ENCODE measurements around the gene ZFAND2A.

The ZFAND2A gene

DNA sequence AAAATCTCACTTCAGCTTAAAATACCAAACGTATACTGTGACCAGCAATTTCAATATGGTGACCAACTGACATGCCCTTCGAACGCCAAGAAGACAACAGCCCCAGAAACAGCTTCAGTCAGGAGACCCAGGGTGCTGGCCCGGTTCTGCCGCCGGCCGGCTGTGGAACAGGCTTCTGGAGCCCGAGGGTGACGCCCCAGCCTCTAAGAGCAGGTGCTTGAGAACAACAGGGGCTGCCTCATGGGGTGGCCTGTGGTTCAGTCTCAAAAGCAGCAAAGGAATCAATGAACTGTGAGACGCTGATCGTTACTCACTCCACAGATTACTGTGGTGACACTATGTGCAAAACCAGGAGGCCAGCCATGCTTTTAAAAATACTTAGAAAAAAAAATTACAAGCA is 54.8 kb downstream of the ZFAND2A start:
- Histone ChIP-seq H3K9me3 (ENCODE audit: control insufficient read depth, insufficient read depth, low read depth, low read length) (no peaks in the 10 kb centered on the region), H3K4me1 (ENCODE audit: control insufficient read depth, insufficient read depth, low read length) (no peaks in the 10 kb centered on the region; the same call in 1 of the 2 replicates), H3K36me3 (ENCODE audit: control insufficient read depth in 2 of 2, insufficient read depth in 1 of 2, low read length in 2 of 2) (no peaks in the 10 kb centered on the region), H3K4me3 (ENCODE audit: low read depth, low read length) (no peak overlapping the region), H3K27ac (ENCODE audit: extremely low read depth, low read depth, low read length) (no peak overlapping the region)
- no peak for TF ChIP-seq GFI1B (tag by site-specific recombination; IDR thresholded peaks at IDR 0.05)
- TF ChIP-seq, protein P1, sequence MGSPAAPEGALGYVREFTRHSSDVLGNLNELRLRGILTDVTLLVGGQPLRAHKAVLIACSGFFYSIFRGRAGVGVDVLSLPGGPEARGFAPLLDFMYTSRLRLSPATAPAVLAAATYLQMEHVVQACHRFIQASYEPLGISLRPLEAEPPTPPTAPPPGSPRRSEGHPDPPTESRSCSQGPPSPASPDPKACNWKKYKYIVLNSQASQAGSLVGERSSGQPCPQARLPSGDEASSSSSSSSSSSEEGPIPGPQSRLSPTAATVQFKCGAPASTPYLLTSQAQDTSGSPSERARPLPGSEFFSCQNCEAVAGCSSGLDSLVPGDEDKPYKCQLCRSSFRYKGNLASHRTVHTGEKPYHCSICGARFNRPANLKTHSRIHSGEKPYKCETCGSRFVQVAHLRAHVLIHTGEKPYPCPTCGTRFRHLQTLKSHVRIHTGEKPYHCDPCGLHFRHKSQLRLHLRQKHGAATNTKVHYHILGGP (tag by site-specific recombination; IDR thresholded peaks at IDR 0.05), result no peak
- TF ChIP-seq WT1 (tag by site-specific recombination; IDR thresholded peaks at IDR 0.05), result no peak
- CTCF ChIA-PET, result interaction anchor here (1.3 to 1.5 kb wide), 2 partner anchors 18 to 19 kb away, joined by 4 to 6 read pairs; no protein-coding TSS in a partner anchor
- POLR2A ChIA-PET, result no interaction called here

DNA sequence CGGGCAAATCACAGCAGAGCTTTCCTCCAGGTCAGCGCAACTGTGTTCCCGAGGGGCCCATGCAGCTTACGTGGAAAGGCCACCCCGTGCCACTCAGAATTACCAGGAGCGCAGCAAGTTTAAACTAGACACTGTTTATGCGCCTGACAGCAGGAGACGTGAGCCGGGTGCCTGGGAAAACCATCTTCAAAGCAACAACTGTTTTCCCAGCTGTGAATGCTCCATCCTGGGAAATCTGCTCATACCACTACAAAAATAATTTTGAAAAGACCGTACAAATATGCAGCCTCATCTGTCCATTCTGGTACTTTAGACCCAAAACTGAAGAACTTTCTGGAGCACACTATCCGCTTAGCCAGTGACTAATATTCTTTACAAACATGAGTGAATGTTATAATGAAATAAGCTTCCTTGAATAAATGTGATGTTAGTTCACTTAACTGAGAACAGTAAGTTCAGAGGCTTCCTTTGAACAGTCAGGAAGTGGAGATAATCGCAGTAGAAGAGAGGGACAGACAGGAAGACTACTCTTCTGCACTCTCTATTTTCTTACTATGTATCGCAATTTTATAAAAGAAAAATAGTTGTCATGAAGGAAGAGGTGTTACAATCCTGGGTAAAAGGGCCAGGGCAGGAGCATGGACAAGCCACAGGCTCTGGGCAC is 55.3 kb downstream of the ZFAND2A start:
- Histone ChIP-seq H3K4me1 (ENCODE audit: control insufficient read depth, insufficient read depth, low read length) (no peaks in the 10 kb centered on the region; the same call in 1 of the 2 replicates), H3K27ac (ENCODE audit: extremely low read depth, low read depth, low read length) (no peak overlapping the region), H3K4me3 (ENCODE audit: low read depth, low read length) (no peak overlapping the region), H3K9me3 (ENCODE audit: control insufficient read depth, insufficient read depth, low read depth, low read length) (no peaks in the 10 kb centered on the region), H3K36me3 (ENCODE audit: control insufficient read depth in 2 of 2, insufficient read depth in 1 of 2, low read length in 2 of 2) (no peaks in the 10 kb centered on the region)
- TF ChIP-seq GLI2 (tag by site-specific recombination; IDR thresholded peaks at IDR 0.05; ENCODE audit: borderline replicate concordance, low read depth), result no peak
- TF ChIP-seq ZNF175 (tag by site-specific recombination; IDR thresholded peaks at IDR 0.05), result no peak
- TF ChIP-seq, protein P2, sequence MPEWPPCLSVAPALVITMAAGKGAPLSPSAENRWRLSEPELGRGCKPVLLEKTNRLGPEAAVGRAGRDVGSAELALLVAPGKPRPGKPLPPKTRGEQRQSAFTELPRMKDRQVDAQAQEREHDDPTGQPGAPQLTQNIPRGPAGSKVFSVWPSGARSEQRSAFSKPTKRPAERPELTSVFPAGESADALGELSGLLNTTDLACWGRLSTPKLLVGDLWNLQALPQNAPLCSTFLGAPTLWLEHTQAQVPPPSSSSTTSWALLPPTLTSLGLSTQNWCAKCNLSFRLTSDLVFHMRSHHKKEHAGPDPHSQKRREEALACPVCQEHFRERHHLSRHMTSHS (tag by site-specific recombination; IDR thresholded peaks at IDR 0.05), result no peak
- no peak for TF ChIP-seq ZNF221 (tag by site-specific recombination; IDR thresholded peaks at IDR 0.05; ENCODE audit: borderline replicate concordance)
- no peak for TF ChIP-seq ZBTB20 (tag by site-specific recombination; IDR thresholded peaks at IDR 0.05)
- no peak for TF ChIP-seq PRDM1 (tag by site-specific recombination; IDR thresholded peaks at IDR 0.05)
- TF ChIP-seq, protein P3, sequence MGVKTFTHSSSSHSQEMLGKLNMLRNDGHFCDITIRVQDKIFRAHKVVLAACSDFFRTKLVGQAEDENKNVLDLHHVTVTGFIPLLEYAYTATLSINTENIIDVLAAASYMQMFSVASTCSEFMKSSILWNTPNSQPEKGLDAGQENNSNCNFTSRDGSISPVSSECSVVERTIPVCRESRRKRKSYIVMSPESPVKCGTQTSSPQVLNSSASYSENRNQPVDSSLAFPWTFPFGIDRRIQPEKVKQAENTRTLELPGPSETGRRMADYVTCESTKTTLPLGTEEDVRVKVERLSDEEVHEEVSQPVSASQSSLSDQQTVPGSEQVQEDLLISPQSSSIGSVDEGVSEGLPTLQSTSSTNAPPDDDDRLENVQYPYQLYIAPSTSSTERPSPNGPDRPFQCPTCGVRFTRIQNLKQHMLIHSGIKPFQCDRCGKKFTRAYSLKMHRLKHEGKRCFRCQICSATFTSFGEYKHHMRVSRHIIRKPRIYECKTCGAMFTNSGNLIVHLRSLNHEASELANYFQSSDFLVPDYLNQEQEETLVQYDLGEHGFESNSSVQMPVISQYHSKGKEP (tag by site-specific recombination; IDR thresholded peaks at IDR 0.05), result no peak
- TF ChIP-seq, protein P4, sequence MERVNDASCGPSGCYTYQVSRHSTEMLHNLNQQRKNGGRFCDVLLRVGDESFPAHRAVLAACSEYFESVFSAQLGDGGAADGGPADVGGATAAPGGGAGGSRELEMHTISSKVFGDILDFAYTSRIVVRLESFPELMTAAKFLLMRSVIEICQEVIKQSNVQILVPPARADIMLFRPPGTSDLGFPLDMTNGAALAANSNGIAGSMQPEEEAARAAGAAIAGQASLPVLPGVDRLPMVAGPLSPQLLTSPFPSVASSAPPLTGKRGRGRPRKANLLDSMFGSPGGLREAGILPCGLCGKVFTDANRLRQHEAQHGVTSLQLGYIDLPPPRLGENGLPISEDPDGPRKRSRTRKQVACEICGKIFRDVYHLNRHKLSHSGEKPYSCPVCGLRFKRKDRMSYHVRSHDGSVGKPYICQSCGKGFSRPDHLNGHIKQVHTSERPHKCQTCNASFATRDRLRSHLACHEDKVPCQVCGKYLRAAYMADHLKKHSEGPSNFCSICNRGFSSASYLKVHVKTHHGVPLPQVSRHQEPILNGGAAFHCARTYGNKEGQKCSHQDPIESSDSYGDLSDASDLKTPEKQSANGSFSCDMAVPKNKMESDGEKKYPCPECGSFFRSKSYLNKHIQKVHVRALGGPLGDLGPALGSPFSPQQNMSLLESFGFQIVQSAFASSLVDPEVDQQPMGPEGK (tag by site-specific recombination; IDR thresholded peaks at IDR 0.05), result no peak
- no peak for TF ChIP-seq IKZF3 (tag by site-specific recombination; IDR thresholded peaks at IDR 0.05)
- TF ChIP-seq, protein P5, sequence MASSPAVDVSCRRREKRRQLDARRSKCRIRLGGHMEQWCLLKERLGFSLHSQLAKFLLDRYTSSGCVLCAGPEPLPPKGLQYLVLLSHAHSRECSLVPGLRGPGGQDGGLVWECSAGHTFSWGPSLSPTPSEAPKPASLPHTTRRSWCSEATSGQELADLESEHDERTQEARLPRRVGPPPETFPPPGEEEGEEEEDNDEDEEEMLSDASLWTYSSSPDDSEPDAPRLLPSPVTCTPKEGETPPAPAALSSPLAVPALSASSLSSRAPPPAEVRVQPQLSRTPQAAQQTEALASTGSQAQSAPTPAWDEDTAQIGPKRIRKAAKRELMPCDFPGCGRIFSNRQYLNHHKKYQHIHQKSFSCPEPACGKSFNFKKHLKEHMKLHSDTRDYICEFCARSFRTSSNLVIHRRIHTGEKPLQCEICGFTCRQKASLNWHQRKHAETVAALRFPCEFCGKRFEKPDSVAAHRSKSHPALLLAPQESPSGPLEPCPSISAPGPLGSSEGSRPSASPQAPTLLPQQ (tag by site-specific recombination; IDR thresholded peaks at IDR 0.05), result no peak
- no peak for TF ChIP-seq ZNF629 (tag by site-specific recombination; IDR thresholded peaks at IDR 0.05)
- TF ChIP-seq ZNF561 (tag by site-specific recombination; IDR thresholded peaks at IDR 0.05; ENCODE audit: borderline replicate concordance), result no peak
- no peak for TF ChIP-seq ZNF423 (tag by site-specific recombination; IDR thresholded peaks at IDR 0.05)
- ChIA-PET CTCF (interaction anchor here (0.6 to 1.5 kb wide), 5 partner anchors 10 to 71 kb away, joined by 3 to 6 read pairs (median 4); no protein-coding TSS in a partner anchor), POLR2A (no interaction called here)
